GM12864 (cell line): ENCODE data around the gene ARID4B.

Experiments
- DNase-seq: peaks from one replicate; pipeline ENCODE4 v3.0.0-alpha.2; 2011; ENCODE audit warnings: low read depth
- H3K4me3 ChIP-seq: 2 replicates; pipeline ENCODE4 v1.5.1; 2011; ENCODE audit warnings: mild to moderate bottlenecking, low read depth, low read length, control low read depth
- CTCF ChIP-seq: IDR thresholded peaks from 2 replicates; pipeline ENCODE4 v1.5.1; 2011; ENCODE audit warnings: low read depth, mild to moderate bottlenecking, moderate library complexity, low read length, control low read depth, inconsistent platforms; ENCODE audit errors: missing control alignments

ARID4B gene

DNA sequence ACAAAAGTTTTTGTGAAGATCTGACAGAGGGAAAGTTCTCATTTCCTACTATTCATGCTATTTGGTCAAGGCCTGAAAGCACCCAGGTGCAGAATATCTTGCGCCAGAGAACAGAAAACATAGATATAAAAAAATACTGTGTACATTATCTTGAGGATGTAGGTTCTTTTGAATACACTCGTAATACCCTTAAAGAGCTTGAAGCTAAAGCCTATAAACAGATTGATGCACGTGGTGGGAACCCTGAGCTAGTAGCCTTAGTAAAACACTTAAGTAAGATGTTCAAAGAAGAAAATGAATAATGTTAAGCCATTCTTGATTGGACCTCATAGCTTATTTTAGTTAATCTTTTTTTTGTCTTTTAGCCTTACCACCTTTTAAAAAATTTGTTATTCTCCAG lies 14.5 kb upstream of the ARID4B start:
- TF ChIP-seq CTCF = no peak
- no peak for DNase-seq
- H3K4me3 ChIP-seq = no peak overlapping the region

- no peak overlapping the region for H3K4me3 ChIP-seq
- no peak for TF ChIP-seq CTCF
- DNase-seq = no peak
These were observed 14.1 kb upstream of the ARID4B start for GRCh38 chr1:235342039-235342438.

GRCh38 chr1:235341334-235341733 lies 13.4 kb upstream of the ARID4B start:
- DNase-seq = no peak
- H3K4me3 ChIP-seq = no peak overlapping the region
- no peak for TF ChIP-seq CTCF

DNA sequence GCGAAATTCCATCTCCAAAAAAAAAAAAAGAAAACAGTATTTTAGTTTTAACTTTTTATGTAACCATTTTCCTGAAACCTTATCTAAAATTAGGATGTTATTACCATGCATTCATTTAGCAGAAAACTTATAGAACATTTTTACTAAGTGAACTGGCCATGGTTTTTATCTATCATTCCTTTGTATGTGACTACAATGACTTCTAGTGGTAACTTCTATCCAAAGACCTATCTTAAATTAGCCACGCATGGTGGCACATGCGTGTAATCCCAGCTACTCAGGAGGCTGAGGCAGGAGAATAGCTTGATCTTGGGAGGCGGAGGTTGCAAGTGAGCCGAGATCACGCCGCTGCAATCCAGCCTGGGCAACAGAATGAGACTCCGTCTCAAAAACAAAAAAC lies 11.8 kb upstream of the ARID4B start:
- DNase-seq = no peak
- TF ChIP-seq CTCF = no peak
- no peak overlapping the region for H3K4me3 ChIP-seq

- no peak overlapping the region for H3K4me3 ChIP-seq
- DNase-seq = no peak
- no peak for TF ChIP-seq CTCF
These were observed 8.9 kb upstream of the ARID4B start for GRCh38 chr1:235336903-235337302.

DNA sequence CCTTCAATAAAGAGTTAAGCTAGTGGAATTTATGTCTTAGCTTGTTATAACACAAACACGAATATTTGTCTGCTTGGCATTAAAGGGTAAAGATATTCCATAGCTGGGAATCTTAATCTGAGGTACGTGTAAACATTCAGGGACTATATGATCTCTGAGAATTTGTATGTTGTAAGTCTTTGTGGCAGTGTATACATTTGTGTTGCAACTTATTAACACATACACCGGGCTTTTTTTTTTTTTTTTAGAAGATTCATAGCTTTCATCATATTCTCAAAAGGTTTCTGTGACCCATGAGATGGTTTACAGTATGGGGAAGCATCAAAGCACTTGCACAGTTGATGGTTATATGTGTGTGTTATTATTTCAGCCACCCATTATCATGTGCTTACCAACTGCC lies 3.4 kb upstream of the ARID4B start:
- no peak overlapping the region for H3K4me3 ChIP-seq
- TF ChIP-seq CTCF = no peak
- DNase-seq = no peak

- H3K4me3 ChIP-seq = no peak overlapping the region
- no peak for TF ChIP-seq CTCF
- no peak for DNase-seq
These were observed 2.9 kb upstream of the ARID4B start for GRCh38 chr1:235330918-235331285.
